Nephron (organoid): ENCODE measurements around the gene VAMP7.

ENCODE experiments used
- H3K27ac Mint-ChIP-seq, 3 experiments: 2 replicates each; pipeline ENCODE4 v1.8.0; 2020; ENCODE audit warnings: mixed read lengths in 3 of 3, mild to moderate bottlenecking in 2 of 3, moderate library complexity in 1 of 3
- H3K27me3 Mint-ChIP-seq: 2 replicates; pipeline ENCODE4 v1.8.0; 2021; ENCODE audit warnings: low read depth, mild to moderate bottlenecking, moderate library complexity, mixed read lengths
- H3K36me3 Mint-ChIP-seq: 2 replicates; pipeline ENCODE4 v1.8.0; 2020; ENCODE audit warnings: low read depth, mixed read lengths
- H3K4me1 Mint-ChIP-seq: 2 replicates; pipeline ENCODE4 v1.8.0; 2020; ENCODE audit warnings: mixed read lengths
- H3K4me3 Mint-ChIP-seq, 3 experiments: 2 replicates each; pipeline ENCODE4 v1.8.0; 2020; ENCODE audit warnings: mild to moderate bottlenecking in 3 of 3, mixed read lengths in 3 of 3, moderate library complexity in 2 of 3
- H3K9me3 Mint-ChIP-seq: 2 replicates; pipeline ENCODE4 v1.8.0; 2020; ENCODE audit warnings: mixed read lengths
- TF ChIP-seq, protein P1 (sequence below), 3 experiments: fragments of 200-600 bp; sonication (generic); IDR thresholded peaks; one replicate each; pipeline ENCODE4 v1.5.0; 2021; ENCODE audit warnings: antibody characterized with exemption in 3 of 3; ENCODE audit not compliant: unreplicated experiment in 3 of 3

Gene VAMP7

DNA sequence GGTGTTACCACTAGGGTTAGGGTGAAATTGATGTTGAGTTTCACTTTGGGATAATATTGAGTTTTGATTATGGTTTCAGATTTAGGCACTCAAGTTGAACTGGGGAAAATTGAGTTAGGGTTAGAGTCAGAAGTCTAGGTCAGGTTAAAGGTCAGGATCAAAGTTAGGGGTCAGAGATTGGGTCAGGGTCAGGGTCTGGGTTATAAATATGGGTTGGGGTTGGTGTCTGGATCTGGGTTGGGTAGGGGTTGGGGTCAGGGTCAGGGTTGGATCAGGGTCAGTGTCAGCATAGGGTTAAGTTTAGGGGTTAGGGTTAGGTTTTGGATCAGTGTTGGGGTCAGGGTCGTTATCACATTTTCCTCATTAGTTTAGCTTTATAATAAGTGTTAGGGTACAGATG, 73.6 kb downstream of the VAMP7 start:
- no peaks in the 10 kb centered on the region for H3K27me3 Mint-ChIP-seq
- H3K36me3 Mint-ChIP-seq: no peaks in the 10 kb centered on the region
- no peak overlapping the region for H3K4me3 Mint-ChIP-seq

DNA sequence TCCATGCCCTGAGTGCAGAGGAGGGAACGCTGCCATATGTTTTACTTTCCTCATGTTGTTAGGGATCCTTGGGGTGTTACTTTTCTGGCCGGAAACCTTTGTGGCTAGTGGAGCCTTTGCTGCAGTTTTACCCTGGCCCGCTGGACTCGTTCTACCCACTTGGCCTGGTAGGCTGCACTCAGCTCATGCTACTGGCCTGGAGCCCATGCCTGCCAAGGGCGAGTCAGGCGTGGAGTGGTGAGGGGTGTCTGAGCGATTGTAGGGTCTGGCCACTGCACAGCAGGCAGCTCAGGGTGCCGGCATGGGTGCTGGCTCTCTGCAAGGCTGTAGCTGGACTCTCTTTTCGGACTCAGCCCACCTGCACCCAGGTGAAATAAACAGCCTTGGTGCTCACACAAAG, 75.0 kb downstream of the VAMP7 start:
- no peak overlapping the region for H3K4me3 Mint-ChIP-seq

More for the DNA sequence above, 73.6 kb downstream of the VAMP7 start:
- H3K4me1 Mint-ChIP-seq: no peaks in the 10 kb centered on the region
- TF ChIP-seq, protein P1, sequence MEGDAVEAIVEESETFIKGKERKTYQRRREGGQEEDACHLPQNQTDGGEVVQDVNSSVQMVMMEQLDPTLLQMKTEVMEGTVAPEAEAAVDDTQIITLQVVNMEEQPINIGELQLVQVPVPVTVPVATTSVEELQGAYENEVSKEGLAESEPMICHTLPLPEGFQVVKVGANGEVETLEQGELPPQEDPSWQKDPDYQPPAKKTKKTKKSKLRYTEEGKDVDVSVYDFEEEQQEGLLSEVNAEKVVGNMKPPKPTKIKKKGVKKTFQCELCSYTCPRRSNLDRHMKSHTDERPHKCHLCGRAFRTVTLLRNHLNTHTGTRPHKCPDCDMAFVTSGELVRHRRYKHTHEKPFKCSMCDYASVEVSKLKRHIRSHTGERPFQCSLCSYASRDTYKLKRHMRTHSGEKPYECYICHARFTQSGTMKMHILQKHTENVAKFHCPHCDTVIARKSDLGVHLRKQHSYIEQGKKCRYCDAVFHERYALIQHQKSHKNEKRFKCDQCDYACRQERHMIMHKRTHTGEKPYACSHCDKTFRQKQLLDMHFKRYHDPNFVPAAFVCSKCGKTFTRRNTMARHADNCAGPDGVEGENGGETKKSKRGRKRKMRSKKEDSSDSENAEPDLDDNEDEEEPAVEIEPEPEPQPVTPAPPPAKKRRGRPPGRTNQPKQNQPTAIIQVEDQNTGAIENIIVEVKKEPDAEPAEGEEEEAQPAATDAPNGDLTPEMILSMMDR (IDR thresholded peaks at IDR 0.05; ENCODE audit: unreplicated experiment in 3 of 3): no peak
- no peak overlapping the region for H3K27ac Mint-ChIP-seq
- H3K9me3 Mint-ChIP-seq: peaks cover 3% of the 10 kb centered on the region

DNA sequence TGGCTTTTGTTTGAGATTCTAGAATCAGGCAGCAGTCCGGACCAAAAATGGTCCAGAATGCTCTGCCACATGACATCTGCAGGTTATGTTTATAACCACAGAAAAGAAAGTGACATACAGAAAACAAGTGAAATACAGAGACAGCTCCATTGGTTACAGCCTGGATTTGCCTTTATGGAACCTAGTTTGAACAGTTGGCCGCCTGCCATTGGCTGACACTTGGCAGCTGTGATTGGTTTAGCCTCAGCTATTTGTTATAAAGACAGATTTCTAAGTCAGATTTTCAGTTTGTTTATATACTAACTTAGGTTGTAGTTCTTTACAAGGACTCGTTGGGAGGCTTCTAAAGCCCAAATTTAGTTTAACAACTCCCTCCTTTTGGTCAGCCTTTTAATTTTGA, 75.5 kb downstream of the VAMP7 start:
- Mint-ChIP-seq H3K4me1 (no peaks in the 10 kb centered on the region), H3K27me3 (no peaks in the 10 kb centered on the region), H3K4me3 (no peak overlapping the region), H3K27ac (no peak overlapping the region), H3K9me3 (peaks cover 3% of the 10 kb centered on the region), H3K36me3 (no peaks in the 10 kb centered on the region)
- TF ChIP-seq, protein P1 (IDR thresholded peaks at IDR 0.05; ENCODE audit: unreplicated experiment in 3 of 3): no peak

More for the DNA sequence above, 75.0 kb downstream of the VAMP7 start:
- no peaks in the 10 kb centered on the region for H3K4me1 Mint-ChIP-seq
- H3K36me3 Mint-ChIP-seq: no peaks in the 10 kb centered on the region
- H3K27ac Mint-ChIP-seq: no peak overlapping the region
- H3K27me3 Mint-ChIP-seq: no peaks in the 10 kb centered on the region
- H3K9me3 Mint-ChIP-seq: peaks cover 3% of the 10 kb centered on the region
- TF ChIP-seq, protein P1 (IDR thresholded peaks at IDR 0.05; ENCODE audit: unreplicated experiment in 3 of 3): no peak

DNA sequence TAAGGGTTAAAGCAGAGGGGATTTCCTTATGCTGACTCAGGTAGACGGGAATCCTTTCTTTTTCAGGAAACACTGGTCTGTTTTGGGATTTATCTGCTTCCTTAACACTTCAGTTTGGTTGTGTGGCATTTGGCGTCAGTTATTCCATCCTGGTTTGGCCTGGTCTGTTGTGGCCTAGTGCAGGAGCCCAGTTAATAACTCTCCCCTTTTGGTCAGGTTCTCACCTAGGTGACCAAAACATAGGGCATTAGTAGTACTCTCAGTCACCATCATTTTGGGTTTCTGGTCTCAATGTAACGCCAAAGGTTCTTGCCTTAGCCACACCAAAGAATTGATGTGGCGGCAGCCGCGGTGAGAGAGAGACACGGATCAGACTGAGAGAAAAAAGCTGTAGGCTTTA, 76.7 kb downstream of the VAMP7 start:
- Mint-ChIP-seq H3K9me3 (peaks cover 3% of the 10 kb centered on the region), H3K27ac (no peak overlapping the region), H3K27me3 (no peaks in the 10 kb centered on the region), H3K36me3 (no peaks in the 10 kb centered on the region), H3K4me1 (no peaks in the 10 kb centered on the region), H3K4me3 (no peak overlapping the region)
- TF ChIP-seq, protein P1 (IDR thresholded peaks at IDR 0.05; ENCODE audit: unreplicated experiment in 3 of 3): no peak

DNA sequence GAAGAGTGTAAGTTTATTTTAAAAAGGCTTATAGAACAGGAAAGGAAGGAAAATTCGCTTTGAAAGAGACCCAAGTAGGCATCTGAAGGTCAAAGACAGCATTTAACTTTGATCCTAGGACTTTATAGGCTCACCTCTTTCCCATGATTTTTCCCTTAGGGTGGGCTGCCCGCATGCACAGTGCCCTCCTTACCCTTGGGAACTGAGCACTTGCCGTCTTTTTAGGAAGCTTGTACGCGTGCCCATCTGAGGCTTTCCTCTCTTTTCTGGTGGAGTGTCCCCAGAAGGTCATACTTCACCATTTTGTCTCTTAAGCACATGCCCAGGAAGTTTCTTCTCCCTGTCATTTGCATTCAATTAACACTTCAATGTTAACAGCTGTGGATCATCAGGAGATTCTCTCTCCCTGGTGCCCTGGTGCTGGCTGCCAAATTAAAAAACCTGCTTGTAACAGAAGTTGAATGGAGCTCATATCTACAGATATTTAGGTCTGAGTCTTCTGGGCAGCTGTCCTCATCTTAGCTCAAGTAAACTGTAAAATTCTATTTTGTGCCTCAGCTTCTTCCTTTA, 78.0 kb downstream of the VAMP7 start:
- no peaks in the 10 kb centered on the region for H3K27me3 Mint-ChIP-seq
- no peaks in the 10 kb centered on the region for H3K36me3 Mint-ChIP-seq
- no peak overlapping the region for H3K4me3 Mint-ChIP-seq
- TF ChIP-seq, protein P1 (IDR thresholded peaks at IDR 0.05; ENCODE audit: unreplicated experiment in 3 of 3): no peak
- no peaks in the 10 kb centered on the region for H3K4me1 Mint-ChIP-seq
- peaks cover 9% of the 10 kb centered on the region for H3K9me3 Mint-ChIP-seq
- no peak overlapping the region for H3K27ac Mint-ChIP-seq

DNA sequence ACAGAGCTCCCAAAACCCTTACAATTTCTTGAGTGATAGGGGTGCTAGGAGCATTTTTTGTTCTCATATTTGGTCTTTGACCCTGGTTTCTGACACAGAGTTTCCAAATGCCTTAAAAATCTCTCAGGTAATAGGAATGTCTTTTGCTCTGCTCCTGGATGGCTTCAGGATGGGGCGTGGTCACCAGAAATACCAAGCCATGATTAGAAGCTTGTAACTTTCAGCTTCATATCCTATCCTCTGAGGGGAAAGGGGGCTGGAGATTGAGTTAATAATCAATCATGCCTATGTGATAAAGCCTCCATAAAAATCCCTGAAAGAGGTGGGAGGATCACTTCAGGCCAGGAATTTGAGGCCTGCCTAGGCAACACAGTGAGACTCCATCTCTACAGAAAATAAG, 81.8 kb downstream of the VAMP7 start:
- Mint-ChIP-seq H3K4me1 (no peaks in the 10 kb centered on the region), H3K27ac (no peak overlapping the region), H3K27me3 (peaks cover 3% of the 10 kb centered on the region), H3K4me3 (no peak overlapping the region), H3K36me3 (no peaks in the 10 kb centered on the region), H3K9me3 (peaks cover 14% of the 10 kb centered on the region)
- TF ChIP-seq, protein P1 (IDR thresholded peaks at IDR 0.05; ENCODE audit: unreplicated experiment in 3 of 3): no peak
